NCI-H2081 treated with DMSO at 0.1 percent for 48 hours (cell line): ENCODE results near the gene TMEM92.

Source experiments
- DNase-seq: peaks from one replicate; lab custom pipeline; 2025; lab: John Stamatoyannopoulos, UW

The TMEM92 gene

DNA sequence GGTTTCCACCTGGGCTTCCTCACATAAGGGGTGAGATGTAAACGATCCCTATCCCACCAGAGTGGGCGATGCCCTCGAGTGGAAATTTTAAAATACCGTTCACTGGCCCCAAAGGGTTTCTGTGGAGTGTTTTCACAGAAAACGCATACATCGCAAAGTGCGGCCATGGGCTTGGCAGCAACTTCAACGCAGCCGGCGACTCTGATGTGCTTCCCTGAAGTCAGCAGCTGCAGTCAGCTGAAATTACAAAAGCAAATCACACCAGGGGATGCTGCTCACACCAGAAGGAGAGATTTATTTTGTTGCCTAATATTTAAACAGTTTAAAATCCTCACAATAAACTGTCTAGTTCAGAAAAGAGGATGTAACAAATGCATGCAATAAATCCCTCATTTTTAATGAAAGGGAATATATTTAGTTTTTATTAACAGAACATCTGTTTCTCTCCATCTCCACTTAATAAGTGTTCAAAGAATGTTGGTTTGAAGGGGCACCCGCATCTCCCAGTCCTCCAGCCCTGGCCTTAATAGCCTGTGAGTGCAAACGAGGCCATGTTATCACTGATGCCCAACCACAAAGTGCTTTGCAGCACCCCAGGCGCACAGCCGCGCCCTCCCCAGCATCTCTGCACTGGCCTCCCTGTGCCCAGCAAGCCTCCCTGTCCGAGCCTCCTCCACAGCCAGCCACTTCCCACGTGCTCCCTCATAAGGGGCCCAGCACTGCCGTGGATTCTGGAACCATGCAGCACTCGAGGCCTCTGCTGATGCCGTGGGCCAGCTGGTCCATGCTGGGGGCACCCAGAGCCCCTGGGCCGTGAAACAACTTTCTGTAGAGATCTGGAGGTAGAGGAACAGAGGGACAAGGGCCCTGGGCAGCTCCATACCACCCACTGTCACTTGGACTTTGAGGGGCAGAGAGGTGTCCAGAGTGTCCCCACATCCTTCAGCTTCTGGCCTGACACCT, 54.4 kb downstream of the TMEM92 start:
- DNase-seq, result no peak

DNA sequence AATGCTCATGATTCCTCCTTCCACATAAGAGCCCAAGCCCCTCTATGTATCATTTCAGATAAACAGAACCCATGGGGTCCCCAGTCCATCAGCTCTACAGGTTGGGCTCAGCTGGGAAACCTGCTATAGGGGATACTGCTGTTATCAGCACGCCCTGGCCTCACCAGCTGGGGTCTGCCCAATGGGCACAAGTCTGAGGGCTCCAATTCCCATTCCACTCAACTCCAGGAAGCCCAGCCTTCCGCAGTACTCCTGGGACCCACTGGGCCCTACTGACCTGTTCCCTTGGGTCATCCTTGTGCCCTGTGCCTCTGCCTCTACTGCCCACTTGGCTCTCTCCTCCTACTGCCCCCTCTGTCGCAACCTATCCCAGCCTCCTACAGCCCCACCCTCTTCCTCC, 55.5 kb downstream of the TMEM92 start:
- DNase-seq, result no peak

DNA sequence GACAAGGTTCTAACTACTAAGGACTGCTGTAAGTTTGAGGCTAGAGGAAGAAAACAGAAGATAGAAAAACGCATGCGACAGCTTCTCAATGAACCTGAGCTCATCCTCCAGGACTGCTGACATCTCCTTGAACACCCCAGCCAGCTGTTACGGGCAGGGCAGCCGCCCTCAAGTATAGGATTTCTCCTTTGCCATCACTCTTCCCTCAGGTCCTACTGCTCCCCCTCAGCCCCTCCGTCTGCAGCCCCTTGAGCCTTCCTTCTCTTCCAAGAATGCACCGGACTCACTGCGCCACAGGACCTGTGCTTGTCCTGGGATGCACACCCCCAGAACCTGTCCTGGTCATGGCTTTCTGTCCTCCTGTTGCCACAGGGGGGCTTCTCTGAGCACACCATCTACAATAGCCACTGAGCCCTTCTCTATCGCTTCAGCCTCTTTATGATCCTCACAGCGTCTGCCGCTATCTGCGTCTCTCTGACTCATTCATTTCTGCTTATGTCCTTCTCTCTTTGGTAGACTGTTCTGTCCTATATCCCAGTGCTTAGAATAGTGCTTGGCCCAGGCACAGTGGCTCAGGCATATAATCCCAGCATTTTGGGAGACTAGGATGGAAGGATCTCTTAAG, 56.0 kb downstream of the TMEM92 start:
- DNase-seq, result no peak
